ENCODE results near the gene TARM1. TPM values are rescaled to one million over a fixed set of nuclear protein-coding genes. Genes with fewer than 3 reads are reported as not detected.
"Not testable (repeated sequence)": the region's sequence is repeated elsewhere in the genome, so short reads cannot be mapped to it uniquely, and the experiment has no call there.

The TARM1 gene
- polyA plus RNA-seq, 10 donors: not detected

DNA sequence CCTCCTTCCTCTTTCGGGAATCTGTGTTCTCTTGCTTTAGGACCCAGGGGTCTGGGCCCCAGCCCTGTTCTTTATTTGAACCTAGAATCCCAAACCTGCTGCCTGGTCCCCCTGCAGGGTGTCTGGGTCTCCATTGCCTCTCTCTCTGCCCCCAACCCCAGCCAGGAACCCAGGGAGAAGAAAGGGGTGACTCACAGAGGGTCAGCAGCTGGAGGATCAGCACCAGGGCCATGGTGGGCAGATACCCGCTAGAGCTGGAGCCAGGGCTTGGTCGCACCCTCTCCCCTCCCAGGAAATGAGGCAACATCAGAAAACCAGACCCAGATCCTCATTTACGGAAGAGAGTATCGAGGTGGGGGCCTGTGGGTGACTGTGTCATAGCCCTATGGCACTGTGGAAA, 19.4 kb upstream of the TARM1 start, which contains the start of gene OSCAR:
TSS of gene OSCAR (minus strand) at position 243 of the 400 bp plus-strand sequence. CDS start at position 232, 11 bp downstream.
- peak in 1 of 3 donors; percentile 34 for DNase-seq

- not testable (repeated sequence) for DNase-seq
Observed at GRCh38 chr19:54099903-54100255, 18.7 kb upstream of the TARM1 start.

- DNase-seq: no peak
Observed at GRCh38 chr19:54099190-54099902, 18.2 kb upstream of the TARM1 start.

DNA sequence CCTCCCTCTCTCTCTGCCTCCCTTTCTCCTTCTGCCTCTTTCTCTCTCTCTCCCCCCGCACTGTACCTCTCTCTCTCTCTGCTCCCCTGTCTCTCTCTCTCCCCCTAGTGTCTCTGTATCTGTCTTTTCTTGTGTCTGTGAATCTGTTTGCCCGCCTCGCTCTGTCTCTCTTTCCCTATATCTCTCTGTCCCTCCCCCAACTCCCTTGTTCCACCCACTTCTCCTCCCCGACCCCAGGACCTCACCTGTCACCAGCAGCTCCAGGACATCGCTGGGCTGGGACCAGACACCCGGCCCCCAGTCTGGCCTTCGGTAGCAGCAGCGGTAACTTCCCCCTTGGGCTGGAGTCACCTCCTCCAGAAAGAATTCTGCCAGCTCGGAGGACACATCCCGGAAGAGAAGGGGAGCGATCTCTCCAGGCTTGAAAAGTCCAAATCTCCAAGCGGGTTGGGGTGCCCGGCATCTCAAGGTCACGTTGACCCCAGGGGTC, 15.5 kb upstream of the TARM1 start:
- peak in 1 of 3 donors; percentile 39 for DNase-seq

- peak in 1 of 3 donors; percentile 55 for DNase-seq
Observed at GRCh38 chr19:54095859-54096616, 14.9 kb upstream of the TARM1 start.

DNA sequence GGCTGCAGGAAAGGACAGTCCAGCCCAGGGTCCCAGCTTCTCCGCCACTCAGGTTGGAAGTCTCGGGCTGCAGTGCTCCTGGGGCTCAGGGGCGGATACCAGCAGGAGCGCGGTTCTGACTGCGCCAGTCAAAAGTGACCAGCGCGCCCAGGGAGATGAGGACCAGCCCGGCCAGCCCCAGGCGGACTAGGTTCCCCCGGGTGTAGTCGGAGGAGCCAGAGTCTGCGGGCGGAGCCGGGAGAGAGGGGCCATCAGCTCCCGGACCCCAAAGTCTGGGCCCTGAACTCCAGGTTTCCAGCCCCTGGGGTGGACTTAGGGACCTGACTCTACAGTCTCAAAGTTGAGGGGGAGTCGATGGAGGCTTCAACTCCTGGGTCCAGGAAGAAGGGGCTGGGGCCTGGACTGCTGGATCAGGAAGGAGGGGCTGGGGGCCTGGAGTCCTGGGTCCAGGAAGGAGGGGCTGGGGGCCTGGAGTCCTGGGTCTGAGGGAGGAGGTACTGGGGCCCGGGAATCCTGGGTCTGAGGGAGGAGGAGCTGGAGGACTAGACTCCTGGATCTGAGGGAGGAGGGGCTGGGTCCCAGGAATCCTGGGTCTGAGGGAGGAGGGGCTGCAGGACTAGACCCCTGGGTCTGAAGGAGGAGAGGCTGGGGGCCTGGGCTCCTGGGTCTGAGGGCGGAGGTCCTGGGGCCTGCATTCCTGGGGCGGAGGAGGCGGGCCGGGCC, 14.1 kb upstream of the TARM1 start:
- no peak for DNase-seq

GRCh38 chr19:54094426-54095000, 13.3 kb upstream of the TARM1 start:
- DNase-seq: no peak

DNA sequence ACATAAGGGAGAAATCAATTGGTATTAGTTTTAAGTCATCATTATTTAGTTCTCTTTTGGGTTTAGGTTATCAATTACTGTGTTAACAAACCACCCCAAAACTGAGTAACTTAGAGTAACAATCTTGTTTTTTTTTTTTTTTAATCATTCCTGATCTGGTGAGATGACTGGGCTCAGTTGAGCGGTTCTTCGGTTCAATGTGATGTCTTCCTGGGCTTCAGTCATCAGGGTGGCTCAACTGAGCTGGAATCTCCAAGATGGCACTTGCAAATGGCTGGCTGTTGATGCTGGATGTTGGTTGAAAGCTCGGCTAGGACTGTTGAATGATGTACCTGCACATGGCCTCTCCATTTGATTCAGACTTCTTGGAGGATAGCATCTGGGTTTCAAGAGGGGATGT, 3.2 kb upstream of the TARM1 start:
- DNase-seq: no peak

- no peak for DNase-seq
Observed at GRCh38 chr19:54077334-54077733, 3.8 kb downstream of the TARM1 start.

DNA sequence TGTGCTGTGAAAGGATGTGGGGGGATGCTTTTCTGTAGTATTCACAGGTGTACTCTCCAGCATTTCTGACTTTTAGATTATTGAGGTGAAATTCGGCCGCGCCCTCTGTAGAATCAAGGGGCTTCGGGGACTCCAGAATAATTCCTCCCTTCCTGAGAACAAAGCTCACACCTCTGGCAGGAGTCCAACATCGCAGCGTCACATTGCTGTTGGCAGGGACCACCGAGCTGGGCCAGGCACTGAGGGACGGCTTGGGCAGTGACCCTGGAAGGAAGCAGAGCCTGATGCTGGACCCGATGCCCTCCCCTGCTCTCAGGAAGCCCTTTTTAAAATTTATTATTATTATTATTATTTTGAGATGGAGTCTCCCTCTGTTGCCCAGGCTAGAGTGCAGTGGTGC, 6.3 kb downstream of the TARM1 start:
- DNase-seq: no peak

DNA sequence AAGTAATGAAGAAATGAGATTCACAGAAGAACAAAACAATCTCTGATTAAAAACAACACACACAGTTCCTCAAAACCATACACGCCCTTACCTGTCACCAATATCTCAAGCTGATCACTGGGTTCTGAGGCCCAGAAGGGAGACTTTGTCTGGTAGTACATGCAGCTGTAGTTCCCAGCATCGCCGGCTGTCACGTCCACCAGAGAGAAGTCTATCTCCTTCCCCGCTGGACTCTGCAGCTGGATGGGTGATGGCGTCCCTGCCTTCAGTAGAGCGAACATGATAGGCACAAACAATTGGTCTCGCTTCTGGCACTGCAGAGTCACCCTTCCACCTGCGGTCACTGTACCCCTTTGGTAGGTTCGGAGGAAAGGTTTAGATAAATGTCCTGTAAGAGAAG, 7.3 kb downstream of the TARM1 start:
- no peak for DNase-seq

- DNase-seq: no peak
Observed at GRCh38 chr19:54069470-54069869, 11.7 kb downstream of the TARM1 start.

DNA sequence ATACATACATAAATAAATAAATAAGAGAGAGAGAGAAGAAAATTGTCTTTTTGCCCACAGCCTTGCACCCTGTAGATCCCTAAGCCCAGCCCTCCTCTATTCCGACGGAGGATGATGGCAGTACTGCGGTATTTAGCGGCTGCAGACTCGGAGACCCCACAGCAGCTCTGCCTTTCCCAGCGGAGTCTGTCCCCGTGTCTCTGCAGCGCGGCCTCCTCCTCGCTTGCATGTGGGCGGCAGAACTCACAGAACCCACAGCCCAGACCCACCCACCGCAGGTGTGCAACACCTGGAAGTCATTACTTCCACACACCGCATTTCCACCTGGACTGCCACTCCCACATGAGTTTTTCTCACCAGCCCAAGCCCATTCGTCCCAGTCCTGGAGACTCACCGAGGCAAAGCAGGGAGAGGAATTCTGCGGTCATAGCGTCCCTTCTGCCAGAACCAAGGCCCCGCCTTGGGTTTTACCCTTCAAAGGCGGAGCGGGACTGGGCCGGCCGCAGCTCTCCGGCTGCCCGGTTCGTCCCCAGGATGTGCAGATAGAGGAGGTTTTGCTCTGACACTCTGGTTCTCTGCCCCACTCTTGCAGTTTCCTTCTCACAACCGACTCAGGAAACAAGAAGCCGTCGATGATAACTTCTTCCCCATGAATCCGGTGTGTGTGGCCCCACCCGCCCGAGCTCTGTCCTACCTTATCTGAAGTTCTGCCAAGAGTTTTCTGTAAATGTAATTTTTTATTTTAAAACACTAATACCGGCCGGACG, 17.6 kb downstream of the TARM1 start, which contains the start of gene VSTM1:
TSS of gene VSTM1 (minus strand) at position 548 of the 767 bp plus-strand sequence. CDS start at position 428, 120 bp downstream.
- no peak for DNase-seq

DNA sequence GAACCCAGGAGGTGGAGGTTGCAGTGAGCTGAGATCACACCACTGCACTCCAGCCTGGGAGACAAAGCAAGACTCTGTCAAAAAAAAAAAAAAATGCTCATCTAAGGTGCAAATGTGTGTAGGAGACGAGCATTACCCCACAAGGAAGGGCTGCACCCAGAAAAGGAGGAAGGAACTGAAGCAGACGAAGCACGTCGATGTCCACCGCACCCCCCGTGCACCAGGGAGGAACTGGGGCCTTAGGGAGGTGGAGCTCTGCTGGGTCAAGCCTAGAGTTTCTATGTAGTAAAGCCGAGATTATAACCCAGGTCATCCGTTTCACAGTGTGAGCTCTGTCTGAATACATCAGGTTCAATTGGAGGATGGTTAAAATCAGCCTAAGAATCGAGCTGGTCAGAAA, 18.5 kb downstream of the TARM1 start:
- DNase-seq: no peak

DNA sequence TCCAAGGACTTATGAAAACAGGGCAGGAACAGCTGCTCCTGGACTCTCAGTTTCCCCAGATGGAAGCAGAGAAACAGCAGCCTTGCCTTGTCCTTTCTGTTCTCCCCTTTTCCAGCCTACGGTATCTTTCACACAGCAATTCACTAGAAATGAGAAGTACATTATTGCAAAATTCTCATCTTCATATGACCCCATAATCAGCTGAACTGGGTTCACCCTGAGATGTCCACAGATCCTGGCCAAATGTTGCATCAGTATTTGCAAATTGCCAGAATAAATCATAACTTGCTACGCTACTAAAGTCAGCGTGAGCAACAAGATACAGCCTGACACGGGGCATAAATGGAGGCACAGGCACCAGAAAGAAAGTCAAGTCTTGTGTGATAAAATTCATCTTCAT, 33.5 kb downstream of the TARM1 start:
- no peak for DNase-seq

DNA sequence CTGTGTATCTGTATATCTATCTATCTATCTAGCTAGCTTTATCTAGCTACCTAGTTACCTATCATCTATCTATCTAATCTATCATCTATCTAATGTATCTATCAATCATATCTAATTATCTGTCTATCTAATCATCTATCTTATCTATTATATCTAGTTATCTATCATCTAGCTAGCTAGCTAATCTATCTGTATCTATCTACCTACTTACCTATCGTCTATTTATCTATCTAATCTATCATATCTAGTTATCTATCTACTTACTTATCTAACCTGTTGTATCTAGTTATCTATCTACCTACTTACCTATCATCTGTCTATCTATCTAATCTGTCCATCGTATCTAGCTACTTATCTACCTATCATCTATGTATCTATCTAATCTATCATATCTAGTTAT, 35.4 kb downstream of the TARM1 start:
- DNase-seq: no peak

DNA sequence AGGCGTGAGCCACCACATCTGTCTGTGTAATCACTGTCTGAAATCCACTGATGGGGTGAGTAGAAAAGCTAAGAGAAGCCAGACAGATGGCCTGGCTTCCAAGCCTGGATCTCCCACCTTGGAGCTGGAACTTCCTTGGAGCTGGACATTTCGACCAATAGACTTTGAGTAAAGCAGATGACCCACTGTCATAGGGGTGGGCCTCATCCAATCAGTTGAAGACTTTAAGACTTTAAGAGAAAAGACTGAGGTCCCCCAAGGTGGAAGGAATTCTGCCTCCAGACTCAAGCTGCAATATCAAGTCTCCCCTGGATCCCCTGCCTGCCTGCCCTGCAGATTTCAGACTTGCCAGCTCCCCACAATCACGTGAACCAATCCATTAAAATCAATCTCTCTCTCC, 38.2 kb downstream of the TARM1 start:
- DNase-seq: no peak

- no peak for DNase-seq
Observed at GRCh38 chr19:54041969-54042606, 39.1 kb downstream of the TARM1 start.

DNA sequence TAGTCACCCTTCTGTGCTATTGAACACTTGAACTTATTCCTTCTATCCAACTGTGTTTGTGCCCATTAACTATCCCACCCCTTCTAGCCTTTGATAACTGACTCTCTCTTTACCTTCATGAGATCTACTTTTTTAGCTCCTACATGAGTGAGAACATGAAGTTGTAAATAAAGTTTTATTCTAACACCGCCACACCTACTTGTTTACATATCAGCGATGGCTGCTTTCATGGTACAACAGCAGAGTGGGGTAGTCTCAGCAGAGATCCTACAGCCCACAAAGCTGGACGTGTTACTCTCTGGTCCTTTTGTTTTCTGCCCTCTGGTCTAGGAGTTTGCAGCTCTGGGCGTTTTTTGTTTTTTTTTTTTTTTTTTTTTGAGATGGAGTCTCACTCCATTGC, 41.2 kb downstream of the TARM1 start:
- no peak for DNase-seq

DNA sequence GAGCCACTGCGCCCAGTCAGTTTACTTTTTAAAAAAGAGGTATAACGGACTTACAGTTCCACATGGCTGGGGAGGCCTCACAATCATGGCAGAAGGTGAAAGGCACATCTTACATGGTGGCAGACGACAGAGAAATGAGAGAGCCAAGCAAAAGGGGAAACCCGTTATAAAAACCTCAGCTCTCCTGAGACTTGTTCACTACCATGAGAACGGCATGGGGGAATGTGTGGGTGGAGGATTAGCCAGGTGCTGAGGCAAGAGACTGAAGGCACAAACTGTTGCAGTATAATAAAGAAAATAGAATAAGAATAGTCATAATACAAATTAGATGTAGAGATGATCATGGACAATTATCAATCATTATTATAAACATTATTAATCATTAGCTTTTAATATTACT, 44.6 kb downstream of the TARM1 start:
- DNase-seq: not testable (repeated sequence)

Data from muscle of back (tissue), 11 donors.